NOMO-1 treated with DMSO at 0.1 percent for 48 hours (cell line): Measurements from ENCODE around the gene SNAI1.

Experiments used
- DNase-seq: peaks from one replicate; lab custom pipeline; 2025; ENCODE audit not compliant: unreplicated experiment; lab: John Stamatoyannopoulos, UW

The SNAI1 gene

DNA sequence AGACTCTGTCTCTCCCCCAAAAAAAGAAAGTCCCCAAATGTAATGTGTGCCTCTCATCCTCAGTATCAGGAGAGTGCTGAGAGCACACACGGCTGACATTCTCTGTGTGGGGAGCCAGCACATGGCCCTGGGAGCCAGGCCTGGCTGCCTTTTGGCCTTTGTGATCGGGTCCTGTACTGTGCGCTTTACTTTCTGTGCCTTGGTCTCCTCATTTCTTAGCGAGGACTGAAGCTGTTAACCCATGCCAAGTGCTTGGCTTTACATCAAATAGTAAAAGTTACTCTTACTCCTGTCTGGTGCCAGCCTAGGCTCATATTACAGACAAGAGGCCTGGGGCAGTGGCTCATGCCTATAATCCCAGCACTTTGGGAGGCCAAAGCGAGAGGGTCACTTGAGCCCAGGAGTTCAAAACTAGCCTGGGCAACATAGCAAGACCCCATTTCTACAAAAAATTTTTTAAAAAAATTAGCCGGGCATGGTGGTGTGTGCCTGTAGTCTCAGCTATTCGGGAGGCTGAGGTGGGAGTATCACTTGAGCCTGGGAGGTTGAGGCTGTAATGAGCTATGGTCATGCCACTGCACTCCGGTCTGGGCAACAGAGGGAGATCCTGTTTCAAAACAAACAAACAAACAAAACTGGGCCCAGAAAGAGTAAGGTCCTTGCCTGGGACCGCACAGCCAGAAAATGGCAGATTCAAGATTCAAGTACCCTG, 50.3 kb downstream of the SNAI1 start:
- DNase-seq = no peak

GRCh38 chr20:50034567-50035180, 51.9 kb downstream of the SNAI1 start:
- DNase-seq = no peak

- no peak for DNase-seq
Observed at GRCh38 chr20:50036703-50037102, 53.9 kb downstream of the SNAI1 start.

GRCh38 chr20:50037123-50037522, 54.3 kb downstream of the SNAI1 start:
- DNase-seq = no peak

GRCh38 chr20:50037575-50037974, 54.8 kb downstream of the SNAI1 start:
- no peak for DNase-seq

DNA sequence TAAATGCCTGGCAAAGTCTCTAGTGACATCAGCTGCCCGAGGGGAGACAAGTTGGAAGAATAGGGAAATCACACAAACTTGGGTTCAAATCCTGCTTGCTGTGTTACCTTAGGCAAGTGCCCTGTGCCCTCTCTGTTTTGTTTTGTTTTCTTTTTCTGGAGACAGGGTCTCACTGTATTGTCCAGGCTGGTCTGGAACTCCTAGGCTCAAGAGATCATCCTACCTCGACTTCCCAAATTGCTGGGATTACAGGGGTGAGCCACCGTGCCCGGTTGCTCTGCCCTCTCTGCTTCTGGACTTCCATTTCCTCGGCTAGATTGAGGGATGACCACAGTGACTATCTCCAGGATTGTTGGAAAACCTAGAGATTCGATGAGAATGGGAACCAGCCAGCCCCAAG, 55.4 kb downstream of the SNAI1 start:
- DNase-seq = no peak
